Astrocyte (in vitro differentiated cells and primary cell): Measurements from ENCODE around the gene RDH14. TPM values are rescaled to one million over a fixed set of nuclear protein-coding genes. Genes with fewer than 3 reads are reported as not detected.

ENCODE experiments used
- DNase-seq: peaks from one replicate; pipeline ENCODE4 v3.0.0-alpha.2; 2010; ENCODE audit warnings: low read depth
- FAIRE-seq: peaks from 2 replicates; lab custom pipeline; 2011; peaks lifted over from hg19 to GRCh38; lab: Jason Lieb, UNC
- H2AFZ ChIP-seq: 2 replicates; pipeline ENCODE4 v1.6.0; 2012; ENCODE audit warnings: low read depth, low read length, inconsistent platforms
- H3K27ac ChIP-seq: 2 replicates; pipeline ENCODE4 v1.5.1; 2011; ENCODE audit warnings: low read depth, low read length, inconsistent platforms
- H3K27me3 ChIP-seq: 2 replicates; pipeline ENCODE4 v1.6.0; 2011; ENCODE audit warnings: low read length, inconsistent platforms; ENCODE audit not compliant: insufficient read depth
- H3K36me3 ChIP-seq: 2 replicates; pipeline ENCODE4 v1.5.1; 2011; ENCODE audit warnings: low read length, inconsistent platforms; ENCODE audit not compliant: insufficient read depth
- H3K4me1 ChIP-seq: 2 replicates; pipeline ENCODE4 v1.5.1; 2011; ENCODE audit warnings: low read length, inconsistent platforms; ENCODE audit not compliant: insufficient read depth
- H3K4me2 ChIP-seq: 2 replicates; pipeline ENCODE4 v1.6.0; 2012; ENCODE audit warnings: low read length, inconsistent platforms
- H3K4me3 ChIP-seq: 2 replicates; pipeline ENCODE4 v1.5.1; 2011; ENCODE audit warnings: low read depth, mild to moderate bottlenecking, low read length, inconsistent platforms; ENCODE audit not compliant: insufficient read depth
- H3K79me2 ChIP-seq: 2 replicates; pipeline ENCODE4 v1.6.0; 2012; ENCODE audit warnings: mild to moderate bottlenecking, low read length, inconsistent platforms; ENCODE audit not compliant: insufficient read depth
- H3K9ac ChIP-seq: 2 replicates; pipeline ENCODE4 v1.6.0; 2012; ENCODE audit warnings: mild to moderate bottlenecking, low read length, inconsistent platforms
- H3K9me3 ChIP-seq: 2 replicates; pipeline ENCODE4 v1.5.1; 2012; ENCODE audit warnings: low read depth, mild to moderate bottlenecking, low read length, inconsistent platforms; ENCODE audit not compliant: insufficient read depth
- H4K20me1 ChIP-seq: 2 replicates; pipeline ENCODE4 v1.6.0; 2012; ENCODE audit warnings: low read length, inconsistent platforms; ENCODE audit not compliant: insufficient read depth
- H3K27ac Mint-ChIP-seq: one replicate; pipeline ENCODE4 v1.8.0; 2021; ENCODE audit warnings: mild to moderate bottlenecking, mixed read lengths; ENCODE audit not compliant: unreplicated experiment
- H3K27me3 Mint-ChIP-seq: one replicate; pipeline ENCODE4 v1.8.0; 2021; ENCODE audit warnings: low read depth, mixed read lengths; ENCODE audit not compliant: unreplicated experiment
- H3K36me3 Mint-ChIP-seq: one replicate; pipeline ENCODE4 v1.8.0; 2021; ENCODE audit warnings: low read depth, mixed read lengths; ENCODE audit not compliant: unreplicated experiment
- H3K4me1 Mint-ChIP-seq: one replicate; pipeline ENCODE4 v1.8.0; 2021; ENCODE audit warnings: low read depth, mixed read lengths; ENCODE audit not compliant: unreplicated experiment
- H3K4me3 Mint-ChIP-seq: one replicate; pipeline ENCODE4 v1.8.0; 2021; ENCODE audit warnings: mild to moderate bottlenecking, moderate library complexity, mixed read lengths; ENCODE audit not compliant: unreplicated experiment
- H3K9me3 Mint-ChIP-seq: one replicate; pipeline ENCODE4 v1.8.0; 2021; ENCODE audit warnings: mild to moderate bottlenecking, mixed read lengths; ENCODE audit not compliant: unreplicated experiment
- CTCF ChIP-seq: IDR thresholded peaks from 2 replicates; pipeline ENCODE4 v1.5.1; 2011; ENCODE audit warnings: low read depth, mild to moderate bottlenecking, inconsistent platforms, low read length, moderate library complexity; ENCODE audit not compliant: insufficient read depth
- EZH2 ChIP-seq: IDR thresholded peaks from 2 replicates; pipeline ENCODE4 v1.6.1; 2012; ENCODE audit warnings: mild to moderate bottlenecking, low read length, inconsistent platforms; ENCODE audit not compliant: insufficient read depth
- total RNA-seq: library from RNA; stranded (reverse); gene quantifications from 2 replicates; pipeline ENCODE4 v1.2.1, GENCODE V29; 2021

RDH14 gene
- total RNA-seq, 1 donor from 2014 or later: 16.0 TPM

- no peak overlapping the region for H3K4me3 ChIP-seq
- no peaks in the 10 kb centered on the region for H3K79me2 ChIP-seq
- H3K9me3 ChIP-seq: no peaks in the 10 kb centered on the region
- Mint-ChIP-seq H3K4me3 (no peak overlapping the region), H3K36me3 (peaks cover 2% of the 10 kb centered on the region), H3K27ac (no peak overlapping the region), H3K4me1 (no peaks in the 10 kb centered on the region), H3K27me3 (no peaks in the 10 kb centered on the region), H3K9me3 (no peaks in the 10 kb centered on the region)
- no peaks in the 10 kb centered on the region for H3K4me1 ChIP-seq
- H3K27me3 ChIP-seq: no peaks in the 10 kb centered on the region
- no peak overlapping the region for H3K27ac ChIP-seq
- no peak overlapping the region for H2AFZ ChIP-seq
- H3K36me3 ChIP-seq: no peaks in the 10 kb centered on the region
- DNase-seq (no peak), FAIRE-seq (no peak)
- no peak overlapping the region for H3K9ac ChIP-seq
- no peaks in the 10 kb centered on the region for H4K20me1 ChIP-seq
- no peak overlapping the region for H3K4me2 ChIP-seq
- TF ChIP-seq EZH2: no peak
- no peak for TF ChIP-seq CTCF
Observed at GRCh38 chr2:18600255-18600613, 39.8 kb upstream of the RDH14 start.

- peak; percentile 18 for DNase-seq
- no peak overlapping the region for H3K4me2 ChIP-seq
Observed at GRCh38 chr2:18599509-18600254, 39.2 kb upstream of the RDH14 start.

More at GRCh38 chr2:18599509-18600254, 39.2 kb upstream of the RDH14 start:
- Histone ChIP-seq H3K4me3 (no peak overlapping the region), H3K4me1 (no peaks in the 10 kb centered on the region), H4K20me1 (no peaks in the 10 kb centered on the region), H3K9ac (no peak overlapping the region), H3K36me3 (no peaks in the 10 kb centered on the region), H2AFZ (no peak overlapping the region), H3K27ac (no peak overlapping the region), H3K27me3 (no peaks in the 10 kb centered on the region), H3K79me2 (no peaks in the 10 kb centered on the region), H3K9me3 (no peaks in the 10 kb centered on the region)
- H3K4me3 Mint-ChIP-seq: no peak overlapping the region
- H3K27ac Mint-ChIP-seq: no peak overlapping the region
- H3K9me3 Mint-ChIP-seq: no peaks in the 10 kb centered on the region
- TF ChIP-seq CTCF (no peak), EZH2 (no peak)
- peaks cover 2% of the 10 kb centered on the region for H3K36me3 Mint-ChIP-seq
- H3K27me3 Mint-ChIP-seq: no peaks in the 10 kb centered on the region
- no peaks in the 10 kb centered on the region for H3K4me1 Mint-ChIP-seq
- FAIRE-seq: peak; percentile 54
